GM23338 (cell line): Measurements from ENCODE around the gene EBNA1BP2. TPM values are rescaled to one million over a fixed set of nuclear protein-coding genes. Genes with fewer than 3 reads are reported as not detected.
A peak's percentile ranks its signal among the peaks of the same experiment; 100 is the strongest.

Experiments used
- ATAC-seq: fragments of 200-7000 bp; cut with Tn5 transposase; 3 replicates; pipeline ENCODE4 v1.9.1; 2020
- DNase-seq: peaks from one replicate; pipeline ENCODE4 v3.0.0-alpha.2; 2015; ENCODE audit warnings: low spot score
- H2AFZ ChIP-seq: fragments of 200-600 bp; sonication (generic); 2 replicates; pipeline ENCODE4 v1.8.0; 2016; ENCODE audit warnings: antibody characterized with exemption, mild to moderate bottlenecking, moderate library complexity
- H3F3A ChIP-seq: fragments of 200-600 bp; sonication (generic); replicated peaks from 2 replicates; pipeline ENCODE4 v1.8.0; 2017; ENCODE audit warnings: antibody characterized with exemption, mixed run types, low read depth
- H3K27ac ChIP-seq: fragments of 200-600 bp; sonication (generic); 2 replicates; pipeline ENCODE4 v1.6.1; 2016; ENCODE audit warnings: low read depth
- H3K27me3 ChIP-seq: fragments of 200-600 bp; sonication (generic); 2 replicates; pipeline ENCODE4 v1.8.0; 2016; ENCODE audit warnings: mild to moderate bottlenecking, mixed run types, moderate library complexity; ENCODE audit not compliant: insufficient read depth
- H3K36me3 ChIP-seq: fragments of 200-600 bp; sonication (generic); 2 replicates; pipeline ENCODE4 v1.8.0; 2016; ENCODE audit warnings: mild to moderate bottlenecking; ENCODE audit not compliant: insufficient read depth
- H3K4me1 ChIP-seq: fragments of 200-600 bp; sonication (generic); 2 replicates; pipeline ENCODE4 v1.8.0; 2016; ENCODE audit warnings: mild to moderate bottlenecking, moderate library complexity; ENCODE audit not compliant: insufficient read depth
- H3K4me2 ChIP-seq: fragments of 200-600 bp; sonication (generic); 2 replicates; pipeline ENCODE4 v1.7.1; 2017; ENCODE audit warnings: mixed run types
- H3K4me3 ChIP-seq: fragments of 200-600 bp; sonication (generic); 2 replicates; pipeline ENCODE4 v1.6.1; 2016; ENCODE audit warnings: mixed run types
- H3K79me2 ChIP-seq: fragments of 200-600 bp; sonication (generic); replicated peaks from 2 replicates; pipeline ENCODE4 v1.8.0; 2017; ENCODE audit warnings: mild to moderate bottlenecking; ENCODE audit not compliant: insufficient read depth
- H3K9me2 ChIP-seq: fragments of 200-600 bp; sonication (generic); 2 replicates; pipeline ENCODE4 v1.8.0; 2017; ENCODE audit not compliant: insufficient read depth
- H4K20me1 ChIP-seq: fragments of 200-600 bp; sonication (generic); replicated peaks from 2 replicates; pipeline ENCODE4 v1.8.0; 2017; ENCODE audit warnings: mild to moderate bottlenecking; ENCODE audit not compliant: insufficient read depth
- H3K27ac Mint-ChIP-seq: 2 replicates; pipeline ENCODE4 v1.8.0; 2020; ENCODE audit warnings: inconsistent platforms, mild to moderate bottlenecking, moderate library complexity, mixed read lengths
- H3K27me3 Mint-ChIP-seq: 3 replicates; pipeline ENCODE4 v1.8.0; 2022; ENCODE audit warnings: low read depth, mild to moderate bottlenecking, moderate library complexity, mixed read lengths, inconsistent platforms; ENCODE audit not compliant: insufficient read depth, poor library complexity
- H3K36me3 Mint-ChIP-seq: 3 replicates; pipeline ENCODE4 v1.8.0; 2021; ENCODE audit warnings: low read depth, mild to moderate bottlenecking, inconsistent platforms, moderate library complexity, mixed read lengths
- H3K4me1 Mint-ChIP-seq: 3 replicates; pipeline ENCODE4 v1.8.0; 2020; ENCODE audit warnings: mild to moderate bottlenecking, inconsistent platforms, mixed read lengths
- H3K4me3 Mint-ChIP-seq: 3 replicates; pipeline ENCODE4 v1.8.0; 2021; ENCODE audit warnings: moderate library complexity, mild to moderate bottlenecking, inconsistent platforms, mixed read lengths
- H3K9me3 Mint-ChIP-seq: 3 replicates; pipeline ENCODE4 v1.8.0; 2020; ENCODE audit warnings: moderate library complexity, mild to moderate bottlenecking, inconsistent platforms, mixed read lengths
- CTCF ChIP-seq, 2 experiments: fragments of 200-600 bp in 1 of 2; sonication (generic) in 1 of 2; conservative IDR thresholded peaks; 2 replicates each; pipeline versions ENCODE4 v1.5.1 to v1.6.1; 2016 to 2017; ENCODE audit warnings: antibody characterized with exemption in 2 of 2, low read depth in 2 of 2, mild to moderate bottlenecking in 2 of 2, moderate library complexity in 1 of 2
- ETS1 ChIP-seq: IDR thresholded peaks from 2 replicates; pipeline ENCODE4 v1.6.1; 2016; ENCODE audit warnings: antibody characterized with exemption
- POLR2AphosphoS5 ChIP-seq: IDR thresholded peaks from 2 replicates; pipeline ENCODE4 v1.6.1; 2016; ENCODE audit warnings: antibody characterized with exemption, low read depth
- ZNF331 ChIP-seq: fragments of 250-450 bp; sonication (Bioruptor Pico); IDR thresholded peaks from 2 replicates; pipeline ENCODE4 v1.5.0; 2020; ENCODE audit warnings: low read depth, mild to moderate bottlenecking, moderate library complexity
- ZNF462 ChIP-seq: fragments of 250-450 bp; sonication (Bioruptor Pico); IDR thresholded peaks from 2 replicates; pipeline ENCODE4 v1.5.0; 2020; ENCODE audit warnings: mild to moderate bottlenecking, moderate library complexity
- long read RNA-seq: library from polyadenylated mRNA; unstranded; transcript quantifications from one replicate; pipeline ENCODE4 v2.0.0, GENCODE V29; 2020; ENCODE audit not compliant: unreplicated experiment
- polyA plus RNA-seq: library from polyadenylated mRNA; unstranded; fragments of >200 nt; fragmentation: Nextera tagmentation; extraction: Ambion mirVana; gene quantifications from 2 replicates; pipeline ENCODE4 v1.2.1, GENCODE V29; 2016
- total RNA-seq: library from RNA; depleted of rRNA; stranded (reverse); fragments of >200 nt; shearing (Covaris generic); gene quantifications from 2 replicates; pipeline ENCODE4 v1.2.3, GENCODE V29; 2014; rRNA removed

EBNA1BP2 gene
- total RNA-seq, result 116 and 130 TPM in 2 replicates
- polyA plus RNA-seq, result 226 and 249 TPM in 2 replicates
- long read RNA-seq, transcript EBNA1BP2-201 (9 exons, 1,322 nt), result major isoform, 104 of 134 reads
- long read RNA-seq, partial matches to known transcripts, result 20 of 134 reads
- long read RNA-seq, other reads (novel, unspliced or antisense), result 7 of 134 reads

- peaks cover 30% of the 10 kb centered on the region for H3K36me3 ChIP-seq
- peak; percentile 87 for ATAC-seq
- peak within 1 kb of the TSS; percentile 96 for H3K4me2 ChIP-seq
- Mint-ChIP-seq H3K4me1 (peaks cover 12% of the 10 kb centered on the region), H3K27ac (peak within 1 kb of the TSS; percentile 49; the same call in 1 of the 2 replicates), H3K9me3 (no peaks in the 10 kb centered on the region; the same call in 1 of the 3 replicates), H3K4me3 (peak within 1 kb of the TSS; percentile 96), H3K27me3 (peaks cover 2% of the 10 kb centered on the region), H3K36me3 (peaks cover 39% of the 10 kb centered on the region)
- peak within 1 kb of the TSS; percentile 96 for H2AFZ ChIP-seq
- peak; percentile 95 for DNase-seq
- peaks cover 12% of the 10 kb centered on the region; the same call in 1 of the 2 replicates for H3K27me3 ChIP-seq
- no peak within 1 kb of the TSS for H3K27ac ChIP-seq
- H3K4me3 ChIP-seq, result peak within 1 kb of the TSS; percentile 97
- peaks cover 41% of the 10 kb centered on the region for H3K79me2 ChIP-seq
- TF ChIP-seq CTCF (conservative IDR thresholded peaks at IDR 0.05; ENCODE audit: low read depth in 2 of 2), result no peak
- 0 out of 2 replicates have a peak, but pooled peaks have one; percentile 55 for TF ChIP-seq ETS1
- TF ChIP-seq POLR2AphosphoS5, result peak; percentile 83
- no peaks in the 10 kb centered on the region; the same call in 1 of the 2 replicates for H3F3A ChIP-seq
- no peaks in the 10 kb centered on the region for H3K9me2 ChIP-seq
- H3K4me1 ChIP-seq, result peaks cover 17% of the 10 kb centered on the region
- peaks cover 2% of the 10 kb centered on the region; the same call in 1 of the 2 replicates for H4K20me1 ChIP-seq
Observed at GRCh38 chr1:43171876-43172526, at the start of gene EBNA1BP2, which contains the start of gene CFAP57. Gene EBNA1BP2, minus strand, starts transcription at chr1:43172290. Its CDS starts 172 bp downstream, at chr1:43172118. Gene CFAP57, plus strand, starts transcription at chr1:43172330. Its CDS starts 424 bp downstream, at chr1:43172754.

GRCh38 chr1:43221797-43222196 is 49.7 kb upstream of the EBNA1BP2 start:
- Histone ChIP-seq H3K4me2 (no peak overlapping the region), H3K27me3 (no peaks in the 10 kb centered on the region), H3K9me2 (peaks cover 4% of the 10 kb centered on the region; the same call in 1 of the 2 replicates), H3K79me2 (no peaks in the 10 kb centered on the region), H3K4me1 (no peaks in the 10 kb centered on the region), H3F3A (no peaks in the 10 kb centered on the region), H3K27ac (no peak overlapping the region), H2AFZ (no peak overlapping the region), H4K20me1 (no peaks in the 10 kb centered on the region), H3K4me3 (no peak overlapping the region), H3K36me3 (no peaks in the 10 kb centered on the region)
- no peak overlapping the region for H3K4me3 Mint-ChIP-seq
- H3K27me3 Mint-ChIP-seq, result peaks cover 16% of the 10 kb centered on the region
- DNase-seq (no peak), ATAC-seq (no peak)
- H3K36me3 Mint-ChIP-seq, result no peaks in the 10 kb centered on the region; the same call in 2 of the 3 replicates
- peaks cover 3% of the 10 kb centered on the region; the same call in 1 of the 3 replicates for H3K4me1 Mint-ChIP-seq
- no peaks in the 10 kb centered on the region for H3K9me3 Mint-ChIP-seq
- no peak overlapping the region for H3K27ac Mint-ChIP-seq
- TF ChIP-seq ZNF462 (CRISPR knock-in tag), result no peak
- no peak for TF ChIP-seq ZNF331 (CRISPR knock-in tag)
- TF ChIP-seq ETS1, result no peak
